ENCODE results near the gene ZFPM1.

The ZFPM1 gene

DNA sequence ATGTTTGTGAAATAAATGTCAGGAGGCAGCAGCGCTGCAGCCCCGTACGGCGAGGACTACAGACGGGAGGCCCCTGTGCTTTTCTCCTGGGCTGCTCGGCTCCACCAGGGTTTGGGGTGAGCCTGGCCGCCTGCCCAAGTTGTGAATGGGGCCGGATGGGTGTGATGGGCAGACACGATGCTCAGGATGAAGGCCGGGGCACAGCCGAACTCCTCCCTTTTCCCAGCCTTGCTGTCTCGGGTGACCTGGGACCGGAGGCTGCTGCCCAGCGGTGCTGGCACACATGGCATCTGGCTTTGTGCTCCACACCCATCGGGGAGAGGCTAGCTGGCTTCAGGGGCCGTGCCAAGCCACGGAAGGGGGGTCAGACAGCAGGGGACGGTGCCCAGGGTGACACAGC is 34.2 kb upstream of the ZFPM1 start:
- no peak for DNase-seq

DNA sequence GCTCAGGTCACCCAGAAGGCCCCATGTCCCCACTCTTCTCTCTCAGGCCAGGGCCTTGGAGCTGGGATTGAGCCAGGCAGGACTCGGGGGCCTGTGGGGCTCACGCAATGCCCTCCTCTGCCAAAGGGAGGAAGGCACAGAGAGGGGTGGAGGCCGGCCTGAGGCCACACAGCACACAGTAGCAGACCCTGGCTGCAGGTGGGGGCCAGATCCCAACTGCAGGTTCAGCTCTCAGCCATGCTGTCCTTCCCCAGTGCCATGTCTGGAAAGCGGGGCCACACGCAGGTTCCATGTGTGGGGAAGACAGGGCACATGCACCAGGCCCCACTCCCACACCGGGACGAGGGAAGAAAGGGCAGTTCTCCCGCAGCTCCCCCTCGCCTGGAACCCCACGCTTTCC is 33.3 kb upstream of the ZFPM1 start:
- DNase-seq: no peak

DNA sequence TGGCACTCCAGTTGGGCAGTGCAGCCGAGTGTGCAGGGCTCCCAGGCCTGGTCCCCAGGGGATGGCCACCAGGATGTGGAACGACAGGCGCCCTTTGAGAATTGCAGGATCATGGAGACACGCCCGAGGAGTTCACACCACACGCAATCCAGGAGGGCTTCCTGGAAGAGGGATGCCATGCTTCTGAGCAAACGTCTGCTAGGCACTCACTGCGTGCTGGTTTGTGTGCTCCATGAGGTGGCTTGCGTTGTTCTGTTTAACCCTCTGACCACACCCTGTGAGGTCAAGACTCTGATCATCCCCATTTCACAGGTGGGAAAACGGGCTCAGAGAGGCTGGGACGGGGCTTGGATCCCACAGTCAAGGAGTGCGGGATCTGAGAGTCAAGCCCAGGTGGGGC is 32.6 kb upstream of the ZFPM1 start:
- DNase-seq: no peak

DNA sequence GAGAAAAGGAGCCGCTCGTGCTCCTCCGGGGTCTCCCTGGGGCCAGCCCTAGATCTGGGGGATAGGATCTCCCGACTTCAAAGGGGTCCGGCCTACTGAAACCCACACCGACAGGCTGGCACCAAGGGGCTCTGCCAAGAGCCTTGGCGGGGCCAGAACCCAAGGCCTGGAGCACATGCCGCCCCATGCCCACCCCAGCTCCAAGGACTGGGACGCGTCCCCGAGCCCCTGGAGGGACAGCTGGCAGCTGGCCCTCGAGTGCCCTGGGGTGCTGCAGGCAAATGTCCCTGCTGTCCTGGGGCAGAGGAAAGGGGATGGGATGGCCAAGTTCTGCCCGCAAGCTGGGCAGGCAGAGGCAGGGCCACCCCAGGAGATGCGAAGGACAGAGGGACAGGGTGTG is 31.8 kb upstream of the ZFPM1 start:
- DNase-seq: no peak

DNA sequence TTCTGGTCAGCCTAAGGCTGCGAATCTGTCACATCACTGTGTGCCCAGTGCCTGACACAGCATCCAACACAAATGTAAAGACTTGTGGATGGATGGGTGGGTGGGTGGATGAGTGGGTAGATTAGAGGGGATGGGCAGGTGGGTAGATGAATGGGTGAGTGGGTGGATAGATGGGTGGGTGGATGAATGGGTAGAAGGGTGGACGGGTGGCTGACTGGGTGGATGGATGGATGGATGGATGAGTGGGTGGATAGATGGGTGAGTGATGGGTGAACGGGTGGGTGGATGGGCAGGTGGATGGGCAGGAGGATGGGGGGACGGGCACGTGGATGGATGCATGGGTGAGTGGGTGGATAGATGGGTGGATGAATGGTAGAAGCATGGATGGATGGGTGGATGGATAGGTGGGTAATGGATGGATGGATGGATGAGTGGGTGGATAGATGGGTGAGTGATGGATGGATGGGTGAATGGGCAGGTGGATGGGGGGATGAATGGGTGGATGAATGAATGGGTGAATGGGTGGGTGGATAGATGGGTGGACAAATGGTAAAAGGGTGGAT is 31.1 kb upstream of the ZFPM1 start:
- no peak for DNase-seq

DNA sequence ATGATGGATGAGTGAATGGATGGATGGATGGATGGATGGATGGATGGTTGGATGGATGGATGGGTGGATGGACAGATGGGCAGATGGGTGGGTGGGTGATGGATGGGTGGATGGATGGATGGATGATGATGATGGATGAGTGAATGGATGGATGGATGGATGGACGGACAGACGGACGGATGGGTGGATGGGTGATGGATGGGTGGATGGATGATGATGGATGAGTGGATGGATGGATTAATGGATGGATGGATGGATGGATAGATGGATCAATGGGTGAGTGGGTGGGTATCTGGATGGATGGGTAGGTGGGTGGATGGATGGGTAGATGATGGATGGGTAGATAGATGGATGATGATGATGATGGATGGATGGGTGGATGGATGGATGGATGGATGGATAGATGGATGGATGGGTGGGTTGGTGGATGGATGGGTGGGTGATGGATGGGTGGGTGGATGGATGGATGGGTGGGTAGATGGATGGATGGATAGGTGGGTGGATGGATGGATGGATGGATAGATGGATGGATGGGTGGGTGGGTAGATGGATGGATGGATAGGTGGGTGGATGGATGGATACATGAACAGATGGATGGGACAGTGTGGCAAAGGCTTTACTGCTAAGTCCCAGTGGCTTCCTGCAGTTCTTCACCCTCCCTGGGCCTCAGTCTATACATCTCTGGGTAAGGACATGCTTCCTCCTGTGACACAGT is 30.2 kb upstream of the ZFPM1 start:
- DNase-seq: no peak

DNA sequence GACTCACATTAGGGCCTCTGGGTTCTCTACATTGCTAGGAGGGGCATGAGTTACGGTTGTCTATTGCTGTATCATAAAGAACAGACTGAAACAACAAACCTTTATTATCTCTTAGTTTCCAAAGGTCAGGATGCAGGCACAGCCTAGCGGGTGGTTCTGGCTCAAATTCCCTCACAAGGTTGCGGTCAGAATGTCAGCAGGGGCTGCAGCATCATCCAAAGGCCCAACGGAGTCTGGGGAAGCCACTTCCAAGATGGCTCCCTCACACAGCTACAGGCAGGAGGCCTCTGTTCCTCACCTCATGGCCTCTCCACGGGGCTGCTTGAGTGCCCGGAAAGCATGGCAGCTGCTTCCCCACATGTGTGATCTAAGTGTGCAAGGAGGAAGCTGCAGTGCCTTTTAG is 29.6 kb upstream of the ZFPM1 start:
- DNase-seq: no peak

DNA sequence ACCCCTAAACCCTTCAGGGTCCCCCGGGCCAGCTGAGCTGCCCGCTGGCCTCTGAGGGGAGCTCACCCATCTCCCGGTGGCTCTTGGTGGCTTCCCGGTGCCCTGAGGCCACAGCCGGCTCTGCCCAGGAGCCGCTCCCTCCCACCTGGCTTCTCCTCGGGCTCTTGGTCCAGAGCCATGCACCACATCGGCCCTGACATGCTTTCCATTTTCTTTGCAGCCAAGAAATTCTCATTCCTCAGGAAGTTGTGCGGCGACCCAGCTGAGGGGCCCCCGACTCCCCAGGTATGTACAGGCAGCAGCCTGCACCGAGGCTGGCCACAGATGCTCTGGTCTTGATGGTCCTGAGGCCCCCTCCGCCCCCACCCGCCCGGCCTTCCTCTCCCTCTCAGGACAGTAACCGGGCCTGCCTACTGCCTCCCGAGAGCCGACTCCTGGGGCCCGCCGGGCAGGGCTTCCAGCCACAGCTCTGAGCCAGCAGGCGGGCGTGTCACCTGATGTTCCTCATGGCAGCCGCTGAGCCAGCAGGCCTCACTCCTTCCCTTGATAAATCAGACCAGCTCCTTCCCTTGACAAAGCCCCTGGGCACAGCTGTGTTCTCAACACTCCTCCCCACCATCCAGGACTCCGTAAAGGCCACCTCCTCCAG is 28.4 kb upstream of the ZFPM1 start:
- no peak for DNase-seq

DNA sequence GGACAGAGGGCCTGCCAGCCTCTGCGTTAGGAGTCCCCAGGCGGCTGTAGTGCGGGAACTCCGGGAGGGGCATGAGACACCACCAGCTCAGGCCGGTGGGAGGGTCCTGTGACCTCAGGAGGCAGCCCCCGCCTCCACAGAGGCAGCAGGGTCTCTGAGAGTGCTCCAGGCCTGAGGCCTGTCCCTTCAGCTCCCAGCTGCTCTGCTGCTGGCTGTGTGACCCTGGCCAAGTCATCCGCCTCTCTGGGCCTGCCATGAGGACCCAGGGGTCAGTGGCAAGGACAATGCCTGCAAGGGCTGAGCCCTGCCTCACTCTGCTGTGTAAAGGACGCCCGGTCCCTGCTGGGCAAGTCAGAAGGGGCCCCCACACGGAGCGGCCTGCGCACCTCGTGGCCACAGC is 27.1 kb upstream of the ZFPM1 start:
- DNase-seq: no peak

DNA sequence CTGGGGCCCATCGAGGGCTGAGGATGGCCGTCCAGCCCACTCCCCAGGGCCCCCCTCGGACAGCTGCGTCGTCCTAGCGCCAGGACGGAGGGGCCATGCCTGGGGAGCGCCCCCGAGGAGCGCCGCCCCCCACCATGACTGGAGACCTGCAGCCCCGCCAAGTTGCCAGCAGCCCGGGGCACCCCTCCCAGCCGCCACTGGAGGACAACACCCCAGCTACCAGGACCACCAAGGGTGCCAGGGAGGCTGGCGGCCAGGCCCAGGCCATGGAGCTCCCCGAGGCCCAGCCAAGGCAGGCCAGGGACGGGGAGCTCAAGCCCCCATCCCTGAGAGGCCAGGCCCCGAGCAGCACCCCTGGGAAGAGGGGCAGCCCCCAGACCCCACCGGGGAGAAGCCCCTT is 25.7 kb upstream of the ZFPM1 start:
- DNase-seq: no peak

DNA sequence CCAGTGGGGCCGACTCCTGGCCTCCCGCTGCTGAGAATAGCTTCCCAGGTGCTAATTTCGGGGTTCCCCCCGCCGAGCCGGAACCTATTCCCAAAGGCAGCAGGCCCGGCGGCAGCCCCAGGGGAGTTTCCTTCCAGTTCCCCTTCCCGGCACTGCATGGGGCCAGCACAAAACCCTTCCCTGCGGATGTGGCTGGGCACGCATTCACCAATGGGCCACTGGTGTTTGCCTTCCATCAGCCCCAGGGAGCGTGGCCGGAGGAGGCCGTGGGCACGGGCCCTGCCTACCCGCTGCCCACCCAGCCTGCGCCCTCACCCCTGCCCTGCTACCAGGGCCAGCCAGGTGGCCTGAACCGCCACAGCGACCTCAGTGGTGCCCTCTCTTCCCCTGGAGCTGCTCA is 24.9 kb upstream of the ZFPM1 start:
- no peak for DNase-seq

DNA sequence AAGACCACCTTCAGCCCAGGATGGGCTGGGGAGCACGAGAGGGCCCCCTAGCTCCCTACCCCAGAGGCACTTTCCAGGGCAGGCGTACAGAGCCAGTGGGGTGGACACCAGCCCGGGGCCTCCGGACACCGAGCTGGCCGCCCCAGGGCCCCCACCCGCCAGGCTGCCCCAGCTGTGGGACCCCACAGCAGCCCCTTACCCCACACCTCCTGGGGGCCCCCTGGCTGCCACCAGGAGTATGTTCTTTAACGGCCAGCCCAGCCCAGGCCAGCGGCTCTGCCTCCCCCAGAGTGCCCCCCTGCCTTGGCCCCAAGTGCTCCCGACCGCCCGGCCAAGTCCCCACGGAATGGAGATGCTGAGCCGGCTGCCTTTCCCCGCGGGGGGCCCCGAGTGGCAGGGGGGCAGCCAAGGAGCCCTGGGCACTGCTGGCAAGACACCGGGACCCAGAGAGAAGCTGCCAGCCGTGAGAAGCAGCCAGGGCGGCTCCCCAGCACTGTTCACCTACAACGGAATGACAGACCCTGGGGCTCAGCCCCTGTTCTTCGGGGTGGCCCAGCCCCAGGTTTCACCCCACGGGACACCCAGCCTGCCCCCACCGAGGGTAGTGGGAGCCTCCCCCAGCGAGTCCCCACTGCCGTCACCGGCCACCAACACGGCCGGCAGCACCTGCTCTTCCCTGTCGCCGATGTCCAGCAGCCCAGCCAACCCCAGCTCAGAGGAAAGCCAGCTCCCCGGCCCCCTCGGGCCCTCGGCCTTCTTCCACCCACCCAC is 24.3 kb upstream of the ZFPM1 start:
- no peak for DNase-seq

DNA sequence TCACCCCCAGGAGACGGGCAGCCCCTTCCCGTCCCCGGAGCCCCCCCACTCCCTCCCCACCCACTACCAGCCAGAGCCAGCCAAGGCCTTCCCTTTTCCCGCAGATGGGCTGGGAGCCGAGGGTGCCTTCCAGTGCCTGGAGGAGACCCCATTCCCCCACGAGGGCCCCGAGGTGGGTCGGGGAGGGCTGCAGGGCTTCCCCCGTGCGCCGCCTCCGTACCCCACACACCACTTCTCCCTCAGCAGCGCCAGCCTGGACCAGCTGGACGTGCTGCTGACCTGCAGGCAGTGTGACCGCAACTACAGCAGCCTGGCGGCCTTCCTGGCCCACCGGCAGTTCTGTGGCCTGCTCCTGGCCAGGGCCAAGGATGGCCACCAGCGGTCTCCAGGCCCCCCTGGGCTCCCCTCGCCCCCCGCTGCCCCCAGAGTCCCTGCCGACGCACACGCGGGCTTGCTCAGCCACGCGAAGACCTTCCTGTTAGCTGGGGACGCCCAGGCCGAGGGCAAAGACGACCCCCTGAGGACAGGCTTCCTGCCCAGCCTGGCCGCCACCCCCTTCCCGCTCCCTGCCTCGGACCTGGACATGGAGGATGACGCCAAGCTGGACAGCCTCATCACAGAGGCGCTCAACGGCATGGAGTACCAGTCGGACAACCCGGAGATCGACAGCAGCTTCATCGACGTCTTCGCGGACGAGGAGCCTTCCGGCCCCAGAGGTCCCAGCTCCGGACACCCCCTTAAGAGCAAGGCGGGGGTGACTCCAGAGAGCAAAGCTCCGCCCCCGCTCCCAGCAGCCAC is 23.5 kb upstream of the ZFPM1 start:
- DNase-seq: no peak

DNA sequence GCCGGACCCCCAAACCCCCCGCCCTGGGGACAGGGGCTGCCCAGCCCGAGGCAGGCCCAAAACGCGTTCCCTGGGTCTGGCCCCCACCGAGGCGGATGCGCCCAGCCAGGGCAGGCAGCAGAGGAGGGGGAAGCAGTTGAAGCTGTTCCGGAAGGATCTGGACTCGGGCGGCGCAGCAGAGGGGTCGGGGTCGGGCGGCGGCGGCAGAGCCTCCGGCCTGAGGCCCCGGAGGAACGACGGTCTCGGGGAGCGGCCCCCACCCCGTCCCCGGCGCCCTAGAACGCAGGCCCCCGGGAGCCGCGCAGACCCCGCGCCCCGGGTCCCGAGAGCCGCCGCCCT is 22.9 kb upstream of the ZFPM1 start:
- DNase-seq: no peak

DNA sequence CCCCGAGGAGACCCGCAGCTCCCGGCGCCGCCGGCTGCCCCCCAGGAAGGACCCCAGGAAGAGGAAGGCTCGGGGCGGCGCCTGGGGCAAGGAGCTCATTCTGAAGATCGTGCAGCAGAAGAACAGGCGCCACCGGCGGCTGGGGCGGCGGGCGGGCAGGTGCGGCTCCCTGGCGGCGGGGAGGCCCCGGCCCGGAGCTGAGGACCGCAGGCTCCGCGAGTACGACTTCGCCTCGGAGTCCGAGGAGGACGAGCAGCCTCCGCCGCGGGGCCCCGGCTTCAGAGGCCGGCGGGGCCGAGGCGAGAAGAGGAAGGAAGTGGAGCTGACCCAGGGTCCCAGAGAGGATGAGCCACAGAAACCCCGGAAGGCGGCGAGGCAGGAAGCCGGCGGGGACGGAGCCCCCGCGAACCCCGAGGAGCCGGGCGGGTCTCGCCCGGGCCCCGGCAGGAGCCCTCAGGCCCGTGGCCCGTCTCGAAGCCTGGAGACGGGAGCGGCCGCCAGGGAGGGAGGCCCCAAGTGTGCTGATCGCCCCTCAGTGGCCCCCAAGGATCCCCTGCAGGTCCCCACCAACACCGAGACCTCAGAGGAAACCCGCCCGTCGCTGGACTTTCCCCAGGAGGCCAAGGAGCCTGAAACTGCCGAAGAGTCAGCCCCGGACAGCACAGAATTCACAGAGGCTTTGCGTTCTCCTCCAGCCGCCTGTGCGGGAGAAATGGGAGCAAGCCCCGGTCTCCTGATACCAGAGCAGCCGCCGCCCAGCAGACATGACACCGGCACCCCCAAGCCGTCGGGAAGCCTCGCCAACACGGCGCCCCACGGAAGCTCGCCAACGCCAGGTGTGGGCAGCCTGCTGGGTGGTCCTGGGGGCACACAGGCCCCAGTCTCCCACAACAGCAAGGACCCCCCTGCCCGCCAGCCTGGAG is 22.3 kb upstream of the ZFPM1 start:
- no peak for DNase-seq

DNA sequence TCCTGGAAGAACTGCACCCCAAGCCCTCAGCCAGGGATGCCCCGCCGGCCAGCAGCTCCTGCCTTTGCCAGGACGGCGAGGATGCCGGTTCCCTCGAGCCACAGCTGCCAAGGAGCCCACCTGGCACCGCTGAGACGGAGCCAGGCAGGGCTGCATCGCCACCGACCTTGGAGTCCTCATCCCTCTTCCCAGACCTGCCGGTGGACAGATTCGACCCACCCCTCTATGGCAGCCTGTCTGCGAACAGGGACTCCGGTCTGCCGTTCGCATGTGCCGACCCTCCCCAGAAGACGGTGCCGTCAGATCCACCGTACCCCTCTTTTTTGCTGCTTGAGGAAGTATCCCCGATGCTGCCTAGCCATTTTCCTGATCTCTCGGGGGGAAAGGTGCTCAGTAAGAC is 21.4 kb upstream of the ZFPM1 start:
- no peak for DNase-seq

DNA sequence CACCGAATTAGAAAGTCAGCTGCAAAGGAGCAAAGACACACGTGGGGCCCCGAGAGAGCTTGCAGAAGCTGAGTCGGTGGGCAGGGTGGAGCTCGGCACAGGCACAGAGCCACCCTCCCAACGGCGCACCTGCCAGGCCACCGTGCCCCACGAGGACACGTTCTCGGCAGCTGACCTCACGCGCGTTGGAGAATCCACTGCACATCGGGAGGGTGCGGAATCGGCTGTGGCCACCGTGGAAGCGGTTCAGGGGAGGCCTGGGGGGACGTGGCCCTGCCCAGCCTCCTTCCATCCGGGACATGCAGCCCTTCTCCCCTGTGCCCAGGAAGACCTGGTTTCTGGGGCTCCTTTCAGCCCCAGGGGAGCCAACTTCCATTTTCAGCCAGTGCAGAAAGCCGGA is 20.9 kb upstream of the ZFPM1 start:
- DNase-seq: no peak

DNA sequence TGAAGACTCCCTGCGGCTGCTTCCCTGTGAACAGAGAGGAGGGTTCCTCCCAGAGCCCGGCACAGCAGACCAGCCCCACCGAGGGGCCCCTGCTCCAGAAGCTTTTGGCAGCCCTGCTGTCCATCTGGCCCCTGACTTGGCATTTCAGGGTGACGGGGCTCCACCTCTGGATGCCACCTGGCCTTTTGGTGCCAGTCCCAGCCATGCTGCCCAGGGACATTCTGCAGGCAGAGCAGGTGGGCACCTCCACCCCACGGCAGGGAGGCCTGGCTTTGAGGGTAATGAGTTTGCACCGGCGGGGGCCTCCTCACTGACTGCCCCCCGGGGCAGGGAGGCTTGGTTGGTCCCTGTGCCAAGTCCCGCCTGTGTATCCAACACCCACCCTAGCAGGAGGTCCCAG is 20.3 kb upstream of the ZFPM1 start:
- no peak for DNase-seq

DNA sequence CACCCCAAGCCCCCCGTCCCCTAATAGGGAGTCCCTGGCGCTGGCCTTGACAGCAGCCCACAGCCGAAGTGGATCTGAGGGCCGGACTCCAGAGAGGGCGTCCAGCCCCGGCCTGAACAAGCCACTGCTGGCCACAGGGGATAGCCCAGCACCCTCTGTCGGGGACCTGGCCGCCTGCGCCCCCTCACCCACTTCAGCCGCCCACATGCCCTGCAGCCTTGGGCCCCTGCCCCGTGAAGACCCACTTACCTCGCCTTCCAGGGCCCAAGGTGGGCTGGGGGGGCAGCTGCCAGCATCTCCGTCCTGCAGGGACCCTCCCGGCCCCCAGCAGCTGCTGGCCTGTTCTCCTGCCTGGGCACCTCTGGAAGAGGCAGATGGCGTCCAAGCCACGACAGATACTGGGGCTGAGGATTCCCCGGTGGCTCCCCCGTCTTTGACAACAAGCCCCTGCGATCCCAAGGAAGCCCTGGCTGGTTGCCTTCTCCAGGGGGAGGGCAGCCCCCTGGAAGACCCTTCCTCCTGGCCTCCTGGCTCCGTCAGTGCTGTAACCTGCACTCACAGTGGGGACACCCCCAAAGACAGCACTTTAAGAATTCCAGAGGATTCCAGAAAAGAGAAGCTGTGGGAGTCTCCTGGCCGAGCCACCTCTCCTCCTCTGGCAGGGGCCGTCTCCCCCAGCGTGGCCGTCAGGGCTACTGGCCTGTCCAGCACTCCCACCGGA is 19.3 kb upstream of the ZFPM1 start:
- no peak for DNase-seq

DNA sequence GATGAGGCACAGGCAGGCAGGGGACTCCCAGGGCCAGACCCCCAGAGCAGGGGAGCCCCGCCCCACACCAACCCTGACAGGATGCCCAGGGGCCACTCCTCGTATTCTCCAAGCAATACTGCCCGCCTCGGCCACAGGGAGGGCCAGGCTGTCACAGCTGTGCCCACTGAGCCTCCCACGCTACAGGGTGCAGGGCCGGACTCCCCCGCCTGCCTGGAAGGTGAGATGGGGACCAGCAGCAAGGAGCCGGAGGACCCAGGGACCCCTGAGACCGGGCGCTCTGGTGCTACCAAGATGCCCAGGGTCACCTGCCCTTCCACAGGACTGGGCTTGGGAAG is 18.8 kb upstream of the ZFPM1 start:
- DNase-seq: no peak

DNA sequence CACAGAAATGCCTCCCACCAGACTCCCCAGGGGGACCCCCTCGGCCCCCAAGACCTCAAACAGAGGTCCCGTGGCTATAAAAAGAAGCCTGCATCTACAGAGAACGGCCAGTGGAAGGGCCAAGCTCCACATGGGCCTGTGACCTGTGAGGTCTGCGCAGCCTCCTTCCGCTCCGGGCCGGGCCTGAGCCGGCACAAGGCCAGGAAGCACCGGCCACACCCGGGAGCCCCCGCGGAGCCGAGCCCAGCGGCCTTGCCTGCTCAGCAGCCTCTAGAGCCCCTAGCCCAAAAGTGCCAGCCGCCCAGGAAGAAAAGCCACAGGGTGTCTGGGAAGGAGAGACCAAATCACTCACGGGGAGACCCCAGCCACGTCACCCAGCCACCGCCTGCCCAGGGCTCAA is 18.3 kb upstream of the ZFPM1 start:
- DNase-seq: no peak

Data from NCI-H1092 treated with DMSO at 0.1 percent for 48 hours (cell line).